IPS-18a (cell line): Measurements from ENCODE around the gene DTHD1.

Experiments
- H3K27ac ChIP-seq: one replicate; pipeline ENCODE4 v1.5.1; 2013; ENCODE audit warnings: low read length
- H3K27me3 ChIP-seq: one replicate; pipeline ENCODE4 v1.6.1; 2013; ENCODE audit warnings: mild to moderate bottlenecking, low read length; ENCODE audit not compliant: control insufficient read depth, insufficient read depth
- H3K36me3 ChIP-seq: one replicate; pipeline ENCODE4 v1.6.1; 2013; ENCODE audit warnings: low read depth, low read length; ENCODE audit not compliant: control insufficient read depth
- H3K4me1 ChIP-seq: one replicate; pipeline ENCODE4 v1.6.1; 2013; ENCODE audit warnings: low read depth, low read length; ENCODE audit not compliant: control insufficient read depth
- H3K4me3 ChIP-seq: one replicate; pipeline ENCODE4 v1.5.1; 2013; ENCODE audit warnings: low read length
- H3K9ac ChIP-seq: one replicate; pipeline ENCODE4 v1.6.1; 2013; ENCODE audit warnings: mild to moderate bottlenecking, low read length, moderate library complexity
- H3K9me3 ChIP-seq: one replicate; pipeline ENCODE4 v1.6.1; 2013; ENCODE audit warnings: low read depth, low read length; ENCODE audit not compliant: control insufficient read depth

DTHD1 gene

DNA sequence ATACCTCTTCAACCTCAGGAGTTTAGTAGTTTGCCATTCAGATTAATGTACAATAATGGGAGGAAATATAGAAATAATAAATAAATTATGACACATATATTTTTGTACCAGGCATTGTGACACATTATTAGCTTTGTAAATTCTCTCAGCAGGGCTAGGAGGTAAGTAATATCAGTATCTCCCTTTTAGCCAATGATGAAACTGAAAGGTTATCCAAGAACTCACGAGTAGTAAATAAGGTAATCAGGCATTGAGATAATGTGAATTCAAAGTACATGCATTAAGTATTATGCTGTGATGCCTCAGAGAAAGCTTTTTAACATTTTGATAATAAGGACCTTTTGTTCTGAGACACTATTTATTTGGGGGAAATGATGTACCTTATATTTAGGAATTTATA is 31.8 kb upstream of the DTHD1 start:
- Histone ChIP-seq H3K9me3 (no peaks in the 10 kb centered on the region), H3K36me3 (no peaks in the 10 kb centered on the region), H3K27ac (no peak overlapping the region), H3K9ac (no peak overlapping the region), H3K4me1 (no peaks in the 10 kb centered on the region), H3K4me3 (no peak overlapping the region), H3K27me3 (peaks cover 6% of the 10 kb centered on the region)

DNA sequence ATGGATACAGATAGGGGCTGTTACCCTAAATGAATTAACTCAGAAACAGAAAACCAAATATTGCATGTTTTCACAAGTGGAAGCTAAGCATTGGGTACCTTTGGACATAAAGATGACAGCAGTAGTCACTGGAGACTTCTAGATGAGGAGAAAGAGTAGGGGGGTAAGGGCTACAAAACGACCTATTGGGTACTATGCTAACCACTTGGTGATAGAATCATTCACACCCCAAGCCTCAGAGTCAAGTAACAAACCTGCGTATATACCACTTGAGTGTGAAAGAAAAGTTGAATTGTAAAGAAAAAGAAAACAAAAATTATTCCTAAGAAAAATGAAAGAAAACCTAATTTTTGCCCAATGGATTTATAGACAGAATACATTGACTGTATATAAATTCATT is 29.4 kb upstream of the DTHD1 start:
- H3K4me1 ChIP-seq, result peaks cover 6% of the 10 kb centered on the region
- no peak overlapping the region for H3K27ac ChIP-seq
- H3K4me3 ChIP-seq, result no peak overlapping the region
- H3K9me3 ChIP-seq, result no peaks in the 10 kb centered on the region
- H3K9ac ChIP-seq, result no peak overlapping the region
- H3K36me3 ChIP-seq, result no peaks in the 10 kb centered on the region
- no peaks in the 10 kb centered on the region for H3K27me3 ChIP-seq

DNA sequence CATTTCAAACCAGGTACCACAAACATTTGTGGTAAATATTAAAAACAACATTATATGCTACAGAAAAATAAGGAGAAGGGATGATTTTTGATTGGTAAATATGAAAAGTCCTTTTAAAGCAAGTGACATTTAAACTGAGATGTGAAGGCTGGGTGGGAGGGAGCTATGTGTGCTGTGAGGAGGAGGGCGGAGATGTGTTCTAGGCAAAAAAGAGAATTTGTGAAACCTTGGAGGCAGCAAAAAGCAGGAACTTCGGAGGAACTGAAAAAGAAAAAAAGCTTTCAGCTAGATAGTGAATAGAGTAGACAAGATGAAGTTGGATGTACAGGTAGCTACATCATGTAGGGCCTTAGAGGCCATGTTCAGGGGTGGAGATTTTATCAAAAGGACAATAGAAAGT is 27.0 kb upstream of the DTHD1 start:
- no peaks in the 10 kb centered on the region for H3K36me3 ChIP-seq
- H3K27me3 ChIP-seq, result no peaks in the 10 kb centered on the region
- no peak overlapping the region for H3K4me3 ChIP-seq
- H3K9ac ChIP-seq, result no peak overlapping the region
- H3K27ac ChIP-seq, result no peak overlapping the region
- H3K4me1 ChIP-seq, result peaks cover 6% of the 10 kb centered on the region
- no peaks in the 10 kb centered on the region for H3K9me3 ChIP-seq

DNA sequence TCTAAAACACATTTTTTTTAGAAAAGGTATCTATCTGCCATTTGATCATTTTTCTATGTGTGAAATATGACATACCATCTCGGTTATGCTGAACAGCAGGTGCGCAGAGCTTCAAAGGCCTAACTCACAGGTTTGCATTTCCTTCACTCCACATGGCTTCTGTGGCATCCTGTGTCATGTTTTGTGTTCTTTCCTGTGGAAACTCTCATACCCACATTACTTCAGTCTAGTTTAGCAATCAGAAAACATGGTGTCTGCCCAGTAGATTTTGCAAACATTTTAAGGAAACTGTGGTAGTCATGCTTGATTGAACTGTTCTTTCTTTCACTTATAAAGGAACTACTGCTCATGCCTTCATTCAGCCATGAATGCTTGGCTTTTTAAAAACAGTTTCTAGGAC is 25.8 kb upstream of the DTHD1 start:
- H3K27ac ChIP-seq, result no peak overlapping the region
- H3K4me1 ChIP-seq, result peaks cover 6% of the 10 kb centered on the region
- H3K9me3 ChIP-seq, result no peaks in the 10 kb centered on the region
- no peaks in the 10 kb centered on the region for H3K36me3 ChIP-seq
- no peak overlapping the region for H3K9ac ChIP-seq
- no peaks in the 10 kb centered on the region for H3K27me3 ChIP-seq
- H3K4me3 ChIP-seq, result no peak overlapping the region

DNA sequence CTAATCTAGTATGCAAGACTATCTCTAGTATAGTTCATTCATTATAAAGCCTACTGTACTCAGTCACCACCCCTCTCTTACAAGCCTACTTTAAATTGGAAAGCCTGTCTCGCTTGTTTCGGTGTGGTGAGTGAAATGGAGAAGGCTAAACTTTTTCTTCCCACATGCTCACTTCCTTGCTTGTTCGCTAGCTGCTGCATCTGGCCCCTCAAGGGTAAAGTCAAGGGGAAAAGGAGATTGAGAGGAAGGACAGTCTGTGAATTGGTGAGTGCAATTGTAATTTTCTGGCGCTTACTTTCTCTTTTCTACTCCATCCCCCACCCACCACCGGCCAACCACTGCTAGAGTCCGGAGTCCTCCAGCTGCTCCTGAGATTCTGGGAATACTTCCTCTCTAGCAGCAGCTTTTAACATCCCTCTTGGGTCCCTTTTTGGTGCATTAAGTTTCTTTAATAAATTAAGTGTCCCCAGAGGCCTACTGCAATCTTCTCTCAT is 25.0 kb upstream of the DTHD1 start:
- peaks cover 6% of the 10 kb centered on the region for H3K4me1 ChIP-seq
- no peaks in the 10 kb centered on the region for H3K9me3 ChIP-seq
- no peak overlapping the region for H3K27ac ChIP-seq
- no peaks in the 10 kb centered on the region for H3K36me3 ChIP-seq
- no peak overlapping the region for H3K4me3 ChIP-seq
- no peak overlapping the region for H3K9ac ChIP-seq
- no peaks in the 10 kb centered on the region for H3K27me3 ChIP-seq

DNA sequence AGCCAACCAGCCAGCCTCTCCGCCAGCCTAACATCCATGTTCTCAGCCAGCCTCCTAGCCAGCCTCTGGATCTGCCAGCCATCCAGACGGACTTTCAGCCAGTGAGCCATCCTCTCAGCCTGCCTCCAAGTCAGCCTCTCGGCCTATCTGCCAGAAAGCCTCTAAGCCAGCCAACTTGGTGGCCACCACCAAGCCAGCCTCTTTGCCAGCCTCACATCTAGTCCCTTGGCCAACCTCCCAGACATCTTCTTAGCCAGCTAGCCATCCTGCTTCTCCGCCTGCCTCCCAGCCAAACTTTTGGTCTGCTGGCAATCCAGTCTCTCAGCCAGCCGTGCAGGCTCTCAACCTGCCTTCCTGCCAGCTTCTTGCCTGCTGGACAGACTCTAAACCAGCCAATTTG is 20.7 kb upstream of the DTHD1 start:
- Histone ChIP-seq H3K9me3 (no peaks in the 10 kb centered on the region), H3K4me3 (no peak overlapping the region), H3K36me3 (no peaks in the 10 kb centered on the region), H3K27ac (no peak overlapping the region), H3K4me1 (peaks cover 17% of the 10 kb centered on the region), H3K27me3 (no peaks in the 10 kb centered on the region), H3K9ac (no peak overlapping the region)

DNA sequence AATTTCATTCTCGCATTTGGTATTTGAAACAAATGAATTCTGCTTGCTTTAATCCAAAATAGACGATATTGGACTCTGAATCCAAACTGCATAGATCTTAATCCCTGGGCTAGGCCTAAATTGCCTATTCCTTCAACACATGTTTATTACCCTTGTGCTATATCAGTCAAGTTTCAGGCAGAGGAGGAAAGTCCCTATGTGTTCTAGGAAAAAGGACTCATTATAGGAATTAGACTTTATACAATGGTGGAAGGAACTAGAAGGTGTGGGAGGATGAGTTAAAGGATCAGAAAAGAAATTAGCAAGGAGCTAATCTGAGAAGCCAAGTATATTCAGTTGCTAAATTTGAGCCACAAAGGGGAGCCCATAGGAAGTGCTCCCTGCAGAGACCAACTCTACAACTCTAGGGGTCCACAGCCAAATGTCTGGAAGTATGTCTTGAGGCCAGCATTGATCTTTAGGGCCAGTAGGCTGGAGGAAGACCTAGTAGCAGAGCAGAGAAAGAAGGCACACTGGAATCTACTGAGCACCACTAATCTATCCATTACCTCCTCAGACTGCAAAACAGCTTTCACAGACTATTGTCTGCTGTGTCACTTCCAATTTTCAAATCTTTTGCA is 17.1 kb upstream of the DTHD1 start:
- no peak overlapping the region for H3K27ac ChIP-seq
- H3K4me1 ChIP-seq, result peaks cover 12% of the 10 kb centered on the region

DNA sequence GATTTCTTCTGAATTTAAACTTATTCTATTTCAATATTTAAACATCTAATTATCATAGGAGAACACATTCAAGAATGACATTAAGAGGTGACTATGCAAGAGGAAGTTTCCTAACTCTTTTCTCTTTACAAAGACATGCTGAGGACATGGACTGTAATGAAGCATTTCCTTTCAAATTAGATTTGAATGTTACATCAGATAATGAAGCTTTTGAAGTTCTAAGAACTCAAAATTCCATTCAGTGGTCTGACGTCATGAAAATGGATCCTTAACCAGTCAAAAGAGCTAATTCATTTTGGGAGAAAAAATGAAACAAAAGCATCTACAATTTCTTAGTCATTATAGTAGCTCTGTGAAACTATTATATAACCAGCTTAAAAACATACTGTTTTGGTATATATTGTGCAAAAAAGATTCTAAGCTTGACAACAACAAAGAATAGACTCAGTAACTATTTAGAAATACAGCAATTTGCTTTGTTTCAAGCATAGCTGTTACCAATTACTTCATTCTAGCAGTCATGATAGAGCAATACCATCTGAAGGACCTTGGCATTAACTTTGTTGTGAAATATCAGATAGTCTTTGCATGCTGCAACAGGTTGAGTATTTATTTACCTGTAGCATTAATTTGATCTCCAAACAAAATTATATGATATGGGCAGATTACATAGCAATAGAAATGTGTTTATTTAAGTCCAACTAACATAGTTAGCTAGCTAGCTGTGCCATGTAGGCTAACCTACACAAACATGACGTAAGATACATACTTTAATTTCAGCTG is 13.7 kb upstream of the DTHD1 start:
- Histone ChIP-seq H3K27me3 (no peaks in the 10 kb centered on the region), H3K4me1 (peaks cover 12% of the 10 kb centered on the region)

More for the DNA sequence above, 17.1 kb upstream of the DTHD1 start:
- H3K27me3 ChIP-seq, result no peaks in the 10 kb centered on the region
- H3K36me3 ChIP-seq, result no peaks in the 10 kb centered on the region
- H3K9ac ChIP-seq, result no peak overlapping the region
- H3K9me3 ChIP-seq, result no peaks in the 10 kb centered on the region
- H3K4me3 ChIP-seq, result no peak overlapping the region

DNA sequence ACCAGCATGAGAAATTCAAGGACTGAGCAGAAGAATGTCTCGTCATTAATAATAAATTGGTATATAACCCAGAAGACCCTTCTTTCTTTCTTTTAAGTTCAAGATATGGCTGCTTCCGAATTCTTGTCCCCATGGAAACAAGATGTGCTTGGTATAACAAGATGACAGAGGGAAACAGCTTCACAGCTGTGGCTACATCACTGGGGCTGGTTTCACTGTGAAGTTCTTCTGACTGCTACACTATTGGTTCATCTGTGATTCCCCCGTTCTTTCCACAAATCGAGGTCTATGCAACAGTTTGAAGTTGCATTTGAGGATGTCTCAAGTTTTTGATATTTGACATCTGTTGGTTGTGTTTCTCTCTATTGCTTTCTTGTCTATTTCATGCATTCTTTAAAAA is 12.3 kb upstream of the DTHD1 start:
- Histone ChIP-seq H3K9me3 (no peaks in the 10 kb centered on the region), H3K4me1 (peaks cover 8% of the 10 kb centered on the region), H3K36me3 (no peaks in the 10 kb centered on the region), H3K9ac (no peak overlapping the region), H3K27ac (no peak overlapping the region), H3K4me3 (no peak overlapping the region), H3K27me3 (no peaks in the 10 kb centered on the region)

More for the DNA sequence above, 13.7 kb upstream of the DTHD1 start:
- Histone ChIP-seq H3K36me3 (no peaks in the 10 kb centered on the region), H3K9me3 (no peaks in the 10 kb centered on the region), H3K27ac (no peak overlapping the region), H3K9ac (no peak overlapping the region), H3K4me3 (no peak overlapping the region)

DNA sequence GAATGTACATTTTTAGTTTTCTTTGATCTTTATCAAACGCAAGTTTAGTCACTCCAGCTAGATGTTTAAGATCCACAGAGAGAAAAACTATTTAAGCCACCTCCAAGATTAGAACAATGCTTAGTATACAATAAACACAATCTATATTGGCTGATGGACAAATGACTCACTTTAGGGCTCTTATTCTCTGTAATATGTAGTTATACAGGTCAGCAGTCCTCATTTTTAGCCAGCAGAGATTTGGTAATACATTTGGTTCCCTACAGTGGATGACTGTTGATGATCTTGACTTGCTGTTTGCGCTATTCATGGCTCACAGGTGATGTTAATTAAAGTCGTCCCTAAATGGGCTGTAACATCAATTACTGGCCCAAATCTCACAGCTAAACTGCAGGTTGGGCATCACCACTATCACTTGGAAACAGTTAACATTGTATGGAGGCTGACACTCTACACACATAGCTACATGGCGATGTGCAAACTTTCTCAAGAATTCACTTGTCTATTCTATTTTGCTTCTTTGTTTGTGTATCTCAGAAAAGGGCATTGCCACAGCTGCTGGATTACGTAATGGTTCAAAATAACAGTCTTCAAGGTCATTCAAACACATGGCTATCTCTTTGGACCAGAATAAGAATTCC is 11.8 kb upstream of the DTHD1 start:
- Histone ChIP-seq H3K9ac (no peak overlapping the region), H3K27ac (no peak overlapping the region), H3K27me3 (no peaks in the 10 kb centered on the region), H3K4me1 (peaks cover 4% of the 10 kb centered on the region), H3K4me3 (no peak overlapping the region), H3K9me3 (no peaks in the 10 kb centered on the region), H3K36me3 (no peaks in the 10 kb centered on the region)

DNA sequence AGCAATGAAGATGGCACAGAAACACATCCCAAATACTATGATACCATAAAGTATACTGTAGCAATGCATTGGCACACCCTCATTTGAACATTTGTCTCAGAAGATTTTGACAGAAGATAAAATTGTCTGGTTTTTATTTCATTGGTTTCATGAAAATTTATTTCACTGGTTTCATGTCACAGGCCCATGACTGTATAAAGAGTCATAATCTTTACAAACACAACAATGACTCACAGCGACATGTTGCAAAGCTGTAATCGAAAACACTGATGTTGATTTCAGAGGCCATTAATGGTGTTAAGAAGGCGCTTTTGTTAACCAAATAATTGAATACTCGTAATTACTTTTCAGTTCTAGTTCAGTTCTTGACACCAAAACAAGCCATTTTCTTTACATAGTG is 8.1 kb upstream of the DTHD1 start:
- Histone ChIP-seq H3K4me1 (no peaks in the 10 kb centered on the region), H3K9ac (no peak overlapping the region), H3K9me3 (no peaks in the 10 kb centered on the region), H3K27me3 (no peaks in the 10 kb centered on the region), H3K4me3 (no peak overlapping the region), H3K36me3 (no peaks in the 10 kb centered on the region), H3K27ac (no peak overlapping the region)
